MM.1S (cell line): ENCODE results near the gene ARHGEF6.

Source experiments
- DNase-seq: peaks from one replicate; pipeline ENCODE4 v3.0.0-alpha.2; 2015
- H2AFZ ChIP-seq: fragments of 300-600 bp; sonication (generic); 2 replicates; pipeline ENCODE4 v1.6.0; 2016; ENCODE audit warnings: antibody characterized with exemption, low read length
- H3F3A ChIP-seq: fragments of 300-600 bp; sonication (generic); 2 replicates; pipeline ENCODE4 v1.6.1; 2016; ENCODE audit warnings: mild to moderate bottlenecking, antibody characterized with exemption, low read length, moderate library complexity, mixed read lengths; ENCODE audit not compliant: insufficient read depth
- H3K27ac ChIP-seq: fragments of 300-600 bp; sonication (generic); 2 replicates; pipeline ENCODE4 v1.5.1; 2016; ENCODE audit warnings: mild to moderate bottlenecking, low read length
- H3K27me3 ChIP-seq: fragments of 300-600 bp; sonication (generic); replicated peaks from 2 replicates; pipeline ENCODE4 v1.6.0; 2016; ENCODE audit warnings: low read length; ENCODE audit not compliant: insufficient read depth
- H3K36me3 ChIP-seq: fragments of 300-600 bp; sonication (generic); replicated peaks from 2 replicates; pipeline ENCODE4 v1.6.1; 2016; ENCODE audit warnings: mild to moderate bottlenecking, low read length, mixed read lengths; ENCODE audit not compliant: insufficient read depth
- H3K4me1 ChIP-seq: fragments of 300-600 bp; sonication (generic); 2 replicates; pipeline ENCODE4 v1.6.1; 2016; ENCODE audit warnings: low read length, mixed read lengths
- H3K4me2 ChIP-seq: fragments of 300-600 bp; sonication (generic); 2 replicates; pipeline ENCODE4 v1.6.0; 2016; ENCODE audit warnings: low read depth, low read length
- H3K4me3 ChIP-seq: fragments of 300-600 bp; sonication (generic); 2 replicates; pipeline ENCODE4 v1.5.1; 2016; ENCODE audit warnings: low read length, mixed read lengths
- H3K79me2 ChIP-seq: fragments of 300-600 bp; sonication (generic); 2 replicates; pipeline ENCODE4 v1.6.1; 2016; ENCODE audit warnings: mixed run types, low read length, mixed read lengths
- H3K9ac ChIP-seq: fragments of 300-600 bp; sonication (generic); 2 replicates; pipeline ENCODE4 v1.6.1; 2016; ENCODE audit warnings: low read length, mixed read lengths
- H3K9me2 ChIP-seq: fragments of 300-600 bp; sonication (generic); replicated peaks from 2 replicates; pipeline ENCODE4 v1.6.1; 2016; ENCODE audit warnings: mild to moderate bottlenecking, low read length, mixed read lengths; ENCODE audit not compliant: insufficient read depth
- H3K9me3 ChIP-seq: fragments of 300-600 bp; sonication (generic); replicated peaks from 2 replicates; pipeline ENCODE4 v1.6.1; 2016; ENCODE audit warnings: mild to moderate bottlenecking, low read length, mixed read lengths; ENCODE audit not compliant: insufficient read depth
- H4K20me1 ChIP-seq: fragments of 300-600 bp; sonication (generic); 2 replicates; pipeline ENCODE4 v1.6.1; 2016; ENCODE audit warnings: mild to moderate bottlenecking, low read length, moderate library complexity, mixed read lengths; ENCODE audit not compliant: insufficient read depth
- EZH2 ChIP-seq: fragments of 300-600 bp; sonication (generic); optimal IDR thresholded peaks from 2 replicates; pipeline ENCODE3; 2017; ENCODE audit warnings: low read depth, mild to moderate bottlenecking, antibody characterized with exemption, low read length, mixed read lengths
- EZH2phosphoT487 ChIP-seq: fragments of 300-600 bp; sonication (generic); IDR thresholded peaks from 2 replicates; pipeline ENCODE4 v1.6.1; 2018; ENCODE audit warnings: antibody characterized with exemption, low read length
- TF ChIP-seq, protein P1 (sequence below): fragments of 300-600 bp; sonication (generic); IDR thresholded peaks from 2 replicates; pipeline ENCODE4 v1.5.1; 2016; ENCODE audit warnings: antibody characterized with exemption, low read length, mixed read lengths

The ARHGEF6 gene

DNA sequence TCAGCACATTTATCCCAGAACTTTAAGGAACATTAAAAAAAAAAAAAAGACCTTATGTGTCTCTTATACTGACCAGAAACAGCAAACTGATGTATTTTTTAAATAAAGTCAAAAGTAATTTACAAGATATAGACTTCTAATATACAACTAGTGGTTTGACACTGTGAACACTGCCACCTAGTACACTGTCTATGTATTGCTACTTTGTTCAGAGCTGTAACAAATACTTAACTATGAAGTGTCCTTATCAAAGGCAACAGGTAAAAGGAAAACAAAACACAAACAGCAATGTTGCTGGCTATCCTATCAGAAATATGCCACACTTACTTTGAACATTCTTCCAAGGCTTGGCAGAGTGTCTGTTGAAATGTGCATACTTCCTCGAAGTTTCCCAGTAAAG lies 72.4 kb downstream of the ARHGEF6 start:
- peak; percentile 47 for DNase-seq
- no peak overlapping the region for H3K9ac ChIP-seq
- H3K9me3 ChIP-seq = no peaks in the 10 kb centered on the region
- H3K4me3 ChIP-seq = no peak overlapping the region
- H3K36me3 ChIP-seq = no peaks in the 10 kb centered on the region
- no peaks in the 10 kb centered on the region for H3K9me2 ChIP-seq
- H3K27me3 ChIP-seq = no peaks in the 10 kb centered on the region
- H3K79me2 ChIP-seq = no peaks in the 10 kb centered on the region
- no peak overlapping the region for H3K4me2 ChIP-seq
- no peak for TF ChIP-seq EZH2
- TF ChIP-seq, protein P1, sequence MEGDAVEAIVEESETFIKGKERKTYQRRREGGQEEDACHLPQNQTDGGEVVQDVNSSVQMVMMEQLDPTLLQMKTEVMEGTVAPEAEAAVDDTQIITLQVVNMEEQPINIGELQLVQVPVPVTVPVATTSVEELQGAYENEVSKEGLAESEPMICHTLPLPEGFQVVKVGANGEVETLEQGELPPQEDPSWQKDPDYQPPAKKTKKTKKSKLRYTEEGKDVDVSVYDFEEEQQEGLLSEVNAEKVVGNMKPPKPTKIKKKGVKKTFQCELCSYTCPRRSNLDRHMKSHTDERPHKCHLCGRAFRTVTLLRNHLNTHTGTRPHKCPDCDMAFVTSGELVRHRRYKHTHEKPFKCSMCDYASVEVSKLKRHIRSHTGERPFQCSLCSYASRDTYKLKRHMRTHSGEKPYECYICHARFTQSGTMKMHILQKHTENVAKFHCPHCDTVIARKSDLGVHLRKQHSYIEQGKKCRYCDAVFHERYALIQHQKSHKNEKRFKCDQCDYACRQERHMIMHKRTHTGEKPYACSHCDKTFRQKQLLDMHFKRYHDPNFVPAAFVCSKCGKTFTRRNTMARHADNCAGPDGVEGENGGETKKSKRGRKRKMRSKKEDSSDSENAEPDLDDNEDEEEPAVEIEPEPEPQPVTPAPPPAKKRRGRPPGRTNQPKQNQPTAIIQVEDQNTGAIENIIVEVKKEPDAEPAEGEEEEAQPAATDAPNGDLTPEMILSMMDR = peak; percentile 53
- no peaks in the 10 kb centered on the region for H4K20me1 ChIP-seq
- peaks cover 10% of the 10 kb centered on the region for H3K4me1 ChIP-seq
- H3K27ac ChIP-seq = no peak overlapping the region
- no peak overlapping the region for H2AFZ ChIP-seq
- no peaks in the 10 kb centered on the region; the same call in 1 of the 2 replicates for H3F3A ChIP-seq

DNA sequence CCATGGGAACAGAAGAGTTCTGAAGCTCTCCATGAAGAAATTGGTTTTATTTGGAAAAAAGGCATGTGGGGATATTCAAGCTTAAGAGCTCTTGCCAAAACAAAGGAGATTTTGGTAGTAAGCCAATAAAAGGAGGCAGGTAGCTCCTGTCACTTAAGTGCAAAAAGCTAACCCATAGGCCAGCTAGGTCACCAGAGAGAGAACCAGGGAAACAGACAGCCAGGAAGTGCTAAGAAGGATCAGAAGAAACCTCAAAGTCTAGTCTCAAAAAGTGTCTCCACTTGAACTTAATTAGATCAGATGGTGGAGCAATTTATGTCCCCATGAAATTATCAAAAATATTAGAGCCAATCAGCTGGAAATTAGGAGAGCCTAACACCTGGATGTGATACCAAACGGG lies 83.6 kb downstream of the ARHGEF6 start:
- H3F3A ChIP-seq = 0 out of 2 replicates have a peak, but pooled peaks cover 4% of the 10 kb centered on the region
- H3K4me1 ChIP-seq = peaks cover 12% of the 10 kb centered on the region
- no peak for TF ChIP-seq EZH2phosphoT487
- H3K36me3 ChIP-seq = no peaks in the 10 kb centered on the region
- H3K79me2 ChIP-seq = no peaks in the 10 kb centered on the region
- no peaks in the 10 kb centered on the region for H3K27me3 ChIP-seq
- DNase-seq = no peak
- H3K4me2 ChIP-seq = no peak overlapping the region
- H4K20me1 ChIP-seq = no peaks in the 10 kb centered on the region
- H3K9me3 ChIP-seq = no peaks in the 10 kb centered on the region
- no peak overlapping the region for H3K9ac ChIP-seq
- no peaks in the 10 kb centered on the region for H3K9me2 ChIP-seq
- no peak overlapping the region for H3K27ac ChIP-seq
- no peak overlapping the region for H2AFZ ChIP-seq
- H3K4me3 ChIP-seq = no peak overlapping the region

DNA sequence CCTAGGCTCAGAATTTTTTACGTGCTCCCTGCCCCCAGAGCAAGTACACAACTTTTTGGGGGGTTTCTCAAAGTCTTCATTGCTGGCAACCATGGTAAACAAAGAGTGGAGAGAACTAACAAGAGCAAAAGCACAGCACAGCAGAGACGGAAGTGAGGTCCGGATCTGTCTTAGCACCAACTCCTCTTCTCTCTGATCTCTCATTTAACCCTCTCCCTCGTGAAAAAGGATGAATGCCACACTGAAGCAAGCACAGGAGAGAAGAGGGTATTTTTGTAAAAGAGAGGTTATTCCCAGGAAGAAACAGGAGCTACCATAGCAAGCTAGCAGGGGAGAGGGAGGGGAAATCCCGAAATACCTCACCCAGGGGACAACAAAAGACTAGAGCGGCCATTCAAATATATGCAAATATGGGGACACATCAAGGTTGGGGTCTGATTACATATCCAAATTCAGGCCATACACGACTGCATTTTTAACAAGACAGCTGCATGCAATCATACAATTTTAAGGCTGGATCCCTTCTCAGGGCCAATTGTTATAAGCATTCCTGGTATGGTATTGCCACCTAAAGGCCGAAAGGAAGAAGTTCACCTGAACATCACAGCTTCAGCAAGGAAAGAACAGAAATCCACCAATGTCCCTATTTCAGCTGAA lies 86.2 kb downstream of the ARHGEF6 start:
- H3K27ac ChIP-seq = peak overlapping the region; percentile 62; the same call in 1 of the 2 replicates
- H3K9ac ChIP-seq = peak overlapping the region; percentile 48
- peak overlapping the region; percentile 55 for H3K4me2 ChIP-seq

DNA sequence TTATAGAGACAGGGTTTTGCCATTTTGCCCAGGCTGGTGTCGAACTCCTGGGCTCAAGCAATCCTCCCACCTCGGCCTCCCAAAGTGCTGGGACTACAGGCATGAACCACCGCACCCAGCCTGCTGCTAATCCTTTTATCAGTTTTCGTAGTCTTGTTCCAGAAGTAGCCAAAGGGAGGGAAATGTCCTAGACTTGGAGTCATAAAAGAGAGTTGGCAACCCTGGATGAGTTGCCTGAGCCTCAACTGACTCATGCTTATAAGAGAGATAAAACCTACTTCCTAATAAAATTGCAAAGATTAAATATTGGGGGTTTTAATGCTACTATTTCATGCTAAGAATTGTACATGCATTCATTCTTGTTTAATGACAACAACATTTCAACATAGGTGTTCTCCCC lies 88.5 kb downstream of the ARHGEF6 start:
- Histone ChIP-seq H3K4me3 (no peak overlapping the region), H3K4me2 (no peak overlapping the region), H3K4me1 (peaks cover 47% of the 10 kb centered on the region), H3K9me3 (no peaks in the 10 kb centered on the region), H2AFZ (no peak overlapping the region), H3F3A (peaks cover 21% of the 10 kb centered on the region), H3K9ac (no peak overlapping the region), H3K36me3 (no peaks in the 10 kb centered on the region), H3K27me3 (no peaks in the 10 kb centered on the region), H3K79me2 (no peaks in the 10 kb centered on the region), H3K27ac (no peak overlapping the region), H4K20me1 (no peaks in the 10 kb centered on the region), H3K9me2 (no peaks in the 10 kb centered on the region)
- TF ChIP-seq, protein P1 = no peak
- no peak for TF ChIP-seq EZH2
- TF ChIP-seq EZH2phosphoT487 = no peak
- no peak for DNase-seq

More for the DNA sequence above, 86.2 kb downstream of the ARHGEF6 start:
- H3K9me3 ChIP-seq = no peaks in the 10 kb centered on the region
- no peaks in the 10 kb centered on the region for H3K9me2 ChIP-seq
- H3K4me1 ChIP-seq = peaks cover 37% of the 10 kb centered on the region
- no peaks in the 10 kb centered on the region for H3K27me3 ChIP-seq
- TF ChIP-seq, protein P1 = peak; percentile 83
- TF ChIP-seq EZH2 = no peak
- H4K20me1 ChIP-seq = no peaks in the 10 kb centered on the region
- peak; percentile 79 for DNase-seq
- peaks cover 14% of the 10 kb centered on the region for H3F3A ChIP-seq
- no peaks in the 10 kb centered on the region for H3K36me3 ChIP-seq
- H2AFZ ChIP-seq = peak overlapping the region; percentile 52
- H3K79me2 ChIP-seq = no peaks in the 10 kb centered on the region
- peak overlapping the region; percentile 26; the same call in 1 of the 2 replicates for H3K4me3 ChIP-seq
